HG02571 (cell line): Measurements from ENCODE around the gene FLRT2.

Experiments
- ATAC-seq: cut with Tn5 transposase; IDR thresholded peaks from one replicate; pipeline ENCODE4 v1.9.1; 2021; ENCODE audit warnings: mild to moderate bottlenecking, moderate library complexity; ENCODE audit not compliant: unreplicated experiment

Gene FLRT2

GRCh38 chr14:85587151-85587711, 57.3 kb downstream of the FLRT2 start:
- no peak for ATAC-seq

- ATAC-seq: no peak
These were observed 60.8 kb downstream of the FLRT2 start for GRCh38 chr14:85590784-85591183.

- ATAC-seq: no peak
These were observed 64.3 kb downstream of the FLRT2 start for GRCh38 chr14:85594217-85594616.

- no peak for ATAC-seq
These were observed 66.0 kb downstream of the FLRT2 start for GRCh38 chr14:85595981-85596380.

GRCh38 chr14:85596562-85596961, 66.6 kb downstream of the FLRT2 start:
- ATAC-seq: no peak

- ATAC-seq: no peak
These were observed 67.8 kb downstream of the FLRT2 start for GRCh38 chr14:85597701-85598100.

GRCh38 chr14:85599939-85600338, 70.0 kb downstream of the FLRT2 start:
- ATAC-seq: no peak

- ATAC-seq: no peak
These were observed 71.3 kb downstream of the FLRT2 start for GRCh38 chr14:85601246-85601645.

- ATAC-seq: no peak
These were observed 71.7 kb downstream of the FLRT2 start for GRCh38 chr14:85601690-85602089.

GRCh38 chr14:85602345-85602744, 72.4 kb downstream of the FLRT2 start:
- ATAC-seq: no peak

GRCh38 chr14:85604021-85604420, 74.1 kb downstream of the FLRT2 start:
- no peak for ATAC-seq

- no peak for ATAC-seq
These were observed 74.8 kb downstream of the FLRT2 start for GRCh38 chr14:85604714-85605113.

GRCh38 chr14:85607651-85608081, 77.7 kb downstream of the FLRT2 start:
- no peak for ATAC-seq

- no peak for ATAC-seq
These were observed 83.6 kb downstream of the FLRT2 start for GRCh38 chr14:85613496-85613895.

GRCh38 chr14:85616386-85616885, 86.5 kb downstream of the FLRT2 start:
- ATAC-seq: no peak

GRCh38 chr14:85616886-85617285, 86.9 kb downstream of the FLRT2 start:
- no peak for ATAC-seq

GRCh38 chr14:85617791-85618190, 87.8 kb downstream of the FLRT2 start:
- no peak for ATAC-seq

- ATAC-seq: no peak
These were observed 88.4 kb downstream of the FLRT2 start for GRCh38 chr14:85618390-85618789.

- no peak for ATAC-seq
These were observed 89.0 kb downstream of the FLRT2 start for GRCh38 chr14:85618978-85619377.

- no peak for ATAC-seq
These were observed 89.9 kb downstream of the FLRT2 start for GRCh38 chr14:85619851-85620250.

GRCh38 chr14:85620947-85621346, 91.0 kb downstream of the FLRT2 start:
- no peak for ATAC-seq

- ATAC-seq: no peak
These were observed 92.2 kb downstream of the FLRT2 start for GRCh38 chr14:85622106-85622505.

- ATAC-seq: no peak
These were observed 93.2 kb downstream of the FLRT2 start for GRCh38 chr14:85622986-85623685.
